Loucy (cell line): Measurements from ENCODE around the gene MCU.

Source experiments
- H2AFZ ChIP-seq: fragments of 200-600 bp; sonication (generic); 2 replicates; pipeline ENCODE4 v1.6.0; 2016; ENCODE audit warnings: antibody characterized with exemption, mild to moderate bottlenecking, low read length, moderate library complexity
- H3F3A ChIP-seq: fragments of 200-600 bp; 2 replicates; pipeline ENCODE4 v1.6.0; 2016; ENCODE audit warnings: antibody characterized with exemption, low read depth, mild to moderate bottlenecking
- H3K27me3 ChIP-seq: fragments of 200-600 bp; sonication (generic); 2 replicates; pipeline ENCODE4 v1.6.1; 2014; ENCODE audit warnings: low read length, mild to moderate bottlenecking; ENCODE audit not compliant: insufficient read depth, poor library complexity, severe bottlenecking
- H3K36me3 ChIP-seq: fragments of 200-600 bp; sonication (generic); 2 replicates; pipeline ENCODE4 v1.6.1; 2016; ENCODE audit warnings: low read length; ENCODE audit not compliant: insufficient read depth
- H3K4me1 ChIP-seq: fragments of 200-600 bp; sonication (generic); 2 replicates; pipeline ENCODE4 v1.5.1; 2014; ENCODE audit warnings: low read length, mild to moderate bottlenecking; ENCODE audit not compliant: insufficient read depth, poor library complexity, severe bottlenecking
- H3K4me2 ChIP-seq: fragments of 200-600 bp; sonication (generic); 2 replicates; pipeline ENCODE4 v1.6.0; 2014; ENCODE audit warnings: antibody characterized with exemption, low read length, low read depth, mild to moderate bottlenecking; ENCODE audit not compliant: poor library complexity, severe bottlenecking
- H3K4me3 ChIP-seq: fragments of 200-600 bp; sonication (generic); 2 replicates; pipeline ENCODE4 v1.5.1; 2014; ENCODE audit warnings: low read length, mild to moderate bottlenecking, mixed read lengths; ENCODE audit not compliant: poor library complexity, severe bottlenecking
- H3K79me2 ChIP-seq: fragments of 200-600 bp; sonication (generic); 2 replicates; pipeline ENCODE4 v1.6.1; 2014; ENCODE audit warnings: low read length; ENCODE audit not compliant: insufficient read depth
- H3K9ac ChIP-seq: fragments of 200-600 bp; sonication (generic); 2 replicates; pipeline ENCODE4 v1.6.0; 2014; ENCODE audit warnings: mild to moderate bottlenecking, low read depth, low read length, moderate library complexity; ENCODE audit not compliant: poor library complexity, severe bottlenecking
- H3K9me2 ChIP-seq: fragments of 200-600 bp; sonication (generic); replicated peaks from 2 replicates; pipeline ENCODE4 v1.6.1; 2016; ENCODE audit warnings: low read depth, low read length, mixed read lengths
- H3K9me3 ChIP-seq: fragments of 200-600 bp; sonication (generic); 2 replicates; pipeline ENCODE4 v1.6.1; 2014; ENCODE audit warnings: mild to moderate bottlenecking, antibody characterized with exemption, low read length, low read depth; ENCODE audit not compliant: insufficient read depth
- H4K20me1 ChIP-seq: fragments of 200-600 bp; sonication (generic); 2 replicates; pipeline ENCODE4 v1.6.0; 2014; ENCODE audit warnings: antibody characterized with exemption, low read length, mild to moderate bottlenecking; ENCODE audit not compliant: insufficient read depth, poor library complexity, severe bottlenecking
- CTCF ChIP-seq: fragments of 200-600 bp; sonication (generic); conservative IDR thresholded peaks from 2 replicates; pipeline ENCODE4 v1.5.1; 2014; ENCODE audit warnings: mild to moderate bottlenecking, antibody characterized with exemption, low read length
- EZH2phosphoT487 ChIP-seq: fragments of 200-600 bp; IDR thresholded peaks from 2 replicates; pipeline ENCODE4 v1.6.1; 2018; ENCODE audit warnings: antibody characterized with exemption, mild to moderate bottlenecking, moderate library complexity, borderline replicate concordance

The MCU gene

GRCh38 chr10:72783410-72783833, 91.5 kb downstream of the MCU start:
- Histone ChIP-seq H3K4me1 (peaks cover 4% of the 10 kb centered on the region), H3K9me2 (no peaks in the 10 kb centered on the region), H2AFZ (no peak overlapping the region), H3F3A (no peaks in the 10 kb centered on the region), H3K79me2 (no peaks in the 10 kb centered on the region; the same call in 1 of the 2 replicates), H3K27me3 (no peaks in the 10 kb centered on the region), H4K20me1 (peaks cover 4% of the 10 kb centered on the region), H3K4me2 (no peak overlapping the region), H3K9me3 (no peaks in the 10 kb centered on the region), H3K4me3 (no peak overlapping the region), H3K9ac (no peak overlapping the region), H3K36me3 (no peaks in the 10 kb centered on the region)
- TF ChIP-seq CTCF = no peak
- TF ChIP-seq EZH2phosphoT487 = no peak

GRCh38 chr10:72784551-72785351, 92.8 kb downstream of the MCU start:
- H3K4me2 ChIP-seq = no peak overlapping the region

DNA sequence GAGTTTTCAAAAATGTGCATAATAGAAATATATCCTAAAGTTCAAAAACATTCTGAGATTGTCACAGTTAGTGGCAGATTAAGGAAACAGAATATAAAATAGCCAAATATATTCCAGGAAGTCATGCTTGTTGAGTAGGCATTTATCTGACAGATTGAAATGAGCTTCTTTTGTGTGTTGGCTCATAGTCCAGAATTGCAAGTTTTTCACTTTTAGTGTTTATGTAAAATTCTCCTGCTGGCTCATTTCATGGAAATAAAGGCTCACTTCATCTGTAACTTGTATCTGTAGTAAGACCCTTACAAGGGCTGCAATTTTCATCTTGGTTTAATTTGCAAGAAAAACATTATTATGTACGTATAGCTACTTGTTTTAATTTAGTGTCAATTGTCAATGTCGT, 93.5 kb downstream of the MCU start:
- Histone ChIP-seq H2AFZ (no peak overlapping the region), H3K9me3 (no peaks in the 10 kb centered on the region), H3K9ac (no peak overlapping the region), H3K36me3 (no peaks in the 10 kb centered on the region), H3F3A (no peaks in the 10 kb centered on the region), H3K4me2 (no peak overlapping the region), H3K79me2 (no peaks in the 10 kb centered on the region; the same call in 1 of the 2 replicates), H3K9me2 (no peaks in the 10 kb centered on the region), H4K20me1 (peaks cover 4% of the 10 kb centered on the region), H3K4me1 (peaks cover 4% of the 10 kb centered on the region), H3K27me3 (no peaks in the 10 kb centered on the region), H3K4me3 (no peak overlapping the region)
- TF ChIP-seq EZH2phosphoT487 (no peak), CTCF (no peak)

More at GRCh38 chr10:72784551-72785351, 92.8 kb downstream of the MCU start:
- H2AFZ ChIP-seq = no peak overlapping the region
- no peak overlapping the region for H3K4me3 ChIP-seq
- no peak for TF ChIP-seq CTCF
- no peak for TF ChIP-seq EZH2phosphoT487
- H4K20me1 ChIP-seq = peaks cover 4% of the 10 kb centered on the region
- no peaks in the 10 kb centered on the region; the same call in 1 of the 2 replicates for H3K79me2 ChIP-seq
- no peaks in the 10 kb centered on the region for H3K9me3 ChIP-seq
- no peaks in the 10 kb centered on the region for H3K36me3 ChIP-seq
- no peaks in the 10 kb centered on the region for H3K9me2 ChIP-seq
- peaks cover 4% of the 10 kb centered on the region for H3K4me1 ChIP-seq
- no peaks in the 10 kb centered on the region for H3K27me3 ChIP-seq
- no peaks in the 10 kb centered on the region for H3F3A ChIP-seq
- H3K9ac ChIP-seq = no peak overlapping the region
